8988T (cell line): ENCODE measurements around the gene NEURL4.

Experiments
- DNase-seq: peaks from one replicate; pipeline ENCODE4 v3.0.0; 2011

The NEURL4 gene

DNA sequence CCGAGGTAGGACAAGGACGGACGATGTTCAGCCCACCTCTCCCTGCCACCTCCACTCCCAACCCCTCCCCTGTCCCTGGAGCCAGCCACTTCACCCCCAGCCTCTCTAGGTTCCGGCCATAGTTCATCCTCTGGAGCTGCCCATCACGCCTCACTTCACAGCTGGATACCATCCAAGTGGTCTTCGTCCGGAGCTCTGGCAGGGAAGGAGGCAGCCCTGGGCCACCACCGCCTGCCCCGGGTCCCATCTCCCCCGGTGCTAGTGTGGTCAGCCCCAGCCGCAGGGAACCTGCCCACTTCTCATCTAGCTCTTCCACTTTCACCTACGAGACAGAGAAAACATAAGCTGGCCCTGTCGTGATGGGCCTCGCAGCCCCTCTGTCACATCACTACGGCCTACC is 7.7 kb downstream of the NEURL4 start:
- DNase-seq = no peak

DNA sequence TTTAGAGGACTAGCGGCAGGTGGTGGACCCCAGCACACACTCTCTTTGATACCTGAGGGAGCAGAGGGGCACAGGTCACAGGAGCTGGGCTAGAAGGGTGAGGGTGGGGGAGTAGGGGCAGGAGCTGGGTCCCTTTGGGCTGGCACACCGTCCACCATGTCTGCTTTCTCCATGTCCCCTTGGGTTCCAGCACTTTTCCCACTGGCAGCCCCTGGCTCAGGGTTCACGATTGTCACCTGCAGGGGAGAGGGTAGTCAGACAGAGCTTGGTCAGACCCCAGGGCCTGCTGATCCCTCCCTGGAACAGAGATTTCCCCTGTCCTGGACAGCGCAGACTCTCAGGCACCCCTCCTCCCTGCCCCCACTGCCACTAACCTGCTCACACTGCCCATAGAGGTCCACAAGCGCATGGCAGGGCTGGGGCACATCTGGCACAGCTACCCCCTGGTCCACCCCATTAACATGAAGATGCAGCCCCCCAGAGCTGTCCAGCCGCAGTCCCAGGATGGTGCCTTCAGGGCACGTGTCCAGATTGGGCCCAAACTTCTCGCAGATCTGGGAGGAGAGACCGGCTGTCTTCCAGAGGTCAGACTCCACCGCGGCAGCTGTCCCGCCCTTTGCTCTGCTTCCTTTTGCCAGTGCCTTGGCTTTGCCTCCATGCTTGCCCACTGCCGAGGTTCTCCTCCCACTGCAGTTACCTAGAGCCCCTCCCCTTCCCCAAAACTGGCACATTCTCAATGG is 10.8 kb downstream of the NEURL4 start:
- no peak for DNase-seq

DNA sequence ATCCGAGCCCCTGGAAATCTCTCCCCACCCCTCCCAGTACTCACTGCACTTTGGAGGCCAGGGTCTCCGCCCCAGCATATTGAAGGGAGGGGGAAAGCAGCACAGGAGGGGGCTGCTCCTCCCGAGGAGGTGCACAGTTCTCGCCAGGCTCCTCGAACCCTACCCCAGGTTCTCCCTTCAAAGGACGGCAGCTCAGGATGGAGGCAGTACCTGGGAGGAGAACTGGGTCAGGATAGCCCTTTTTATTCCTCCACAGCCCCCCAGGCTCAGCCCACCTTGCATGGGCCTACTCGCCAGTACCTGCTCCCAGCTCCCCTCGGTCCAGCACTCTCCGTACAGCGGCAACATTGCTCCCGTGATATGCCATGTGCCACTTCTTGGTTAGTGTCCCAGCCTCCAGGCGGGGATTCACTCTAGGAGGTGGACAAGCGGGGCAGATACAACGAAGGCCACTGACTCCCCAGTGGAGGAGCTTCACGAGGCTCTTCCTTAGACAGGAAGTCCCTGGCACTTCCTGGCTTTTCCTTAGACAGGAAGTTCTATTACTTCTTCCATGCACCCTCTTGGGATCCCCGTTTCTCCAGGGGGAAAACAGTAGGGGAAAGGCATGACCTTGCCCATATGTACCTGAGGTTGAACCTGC is 11.9 kb downstream of the NEURL4 start:
- no peak for DNase-seq

DNA sequence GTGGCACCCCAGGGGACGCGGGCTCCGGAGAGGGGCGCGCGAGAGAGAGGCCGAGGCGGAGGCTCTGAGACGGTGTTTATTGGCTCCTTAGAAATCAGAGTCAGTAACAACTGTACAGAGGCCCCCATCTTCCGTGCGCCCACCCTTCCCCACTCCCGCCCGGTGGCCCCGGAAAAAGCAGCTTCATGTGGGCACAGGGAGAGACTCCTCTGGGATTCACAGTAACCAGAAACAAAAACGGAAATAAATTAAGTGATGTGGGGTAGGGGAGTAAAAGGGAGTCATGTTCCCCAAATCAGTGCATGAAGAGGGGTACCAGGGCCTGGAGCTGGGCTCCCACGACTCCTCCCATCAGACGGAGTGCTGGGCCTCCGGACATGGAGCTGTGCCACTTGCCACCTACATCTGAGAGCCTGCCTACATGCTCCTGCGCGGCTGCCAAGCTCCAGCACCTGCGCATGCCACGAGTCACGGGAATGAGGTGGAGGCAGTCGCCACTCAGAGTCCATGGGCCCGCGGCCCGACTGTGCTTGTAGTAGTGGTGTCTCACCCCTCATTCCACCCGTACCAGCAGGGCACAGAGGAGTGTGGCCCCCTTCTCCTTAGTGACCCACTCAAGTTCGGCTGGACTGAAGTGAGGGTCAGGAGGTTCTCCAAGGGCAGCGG is 13.4 kb downstream of the NEURL4 start:
- DNase-seq = no peak

DNA sequence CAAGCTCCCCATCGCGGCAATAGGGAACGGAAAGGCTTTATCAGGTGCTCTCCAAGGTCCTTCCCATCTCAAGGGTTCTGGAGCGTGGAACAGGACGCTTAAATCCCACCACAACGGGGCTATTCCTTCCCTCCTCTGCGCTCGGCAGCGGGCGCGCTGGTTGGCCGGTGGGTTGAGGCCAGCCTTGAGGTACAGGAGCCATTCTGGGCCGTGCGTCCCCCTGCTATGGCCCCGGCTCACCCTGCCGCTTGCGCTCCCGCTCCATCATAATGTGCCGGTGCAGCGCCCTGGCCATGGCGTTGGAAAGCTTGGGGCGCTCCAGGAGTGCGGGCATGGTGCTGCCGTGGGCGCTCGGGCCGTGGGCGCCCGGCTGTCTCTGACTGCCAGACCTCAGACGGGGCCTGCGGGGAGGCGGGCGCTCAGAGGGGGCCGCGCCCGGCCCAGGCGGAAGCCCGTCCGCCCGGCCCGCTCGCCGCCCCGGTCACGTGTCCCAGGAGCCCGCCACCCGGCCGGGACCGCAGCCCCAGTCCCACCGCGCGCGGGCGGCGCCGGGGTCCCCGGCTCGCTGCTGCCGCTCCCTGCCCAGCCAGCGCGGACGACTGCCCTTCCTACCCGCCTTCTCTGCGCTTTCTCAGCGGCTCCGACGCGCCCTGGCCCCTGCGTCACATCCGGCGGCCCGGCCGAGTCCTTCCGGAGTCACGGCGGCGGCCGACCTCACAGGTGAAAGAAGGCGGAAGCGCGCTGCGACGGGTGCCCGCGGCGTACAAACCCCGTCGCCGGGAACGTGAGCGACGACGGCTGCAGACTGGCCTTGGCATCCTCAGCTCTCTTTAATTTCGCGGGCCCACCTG is 14.2 kb downstream of the NEURL4 start, which contains the start of gene GPS2:
Gene GPS2, minus strand, starts transcription at position 642 of the 851 bp plus-strand sequence. Its CDS starts 308 bp downstream, at position 334.
- DNase-seq = peak; percentile 84

DNA sequence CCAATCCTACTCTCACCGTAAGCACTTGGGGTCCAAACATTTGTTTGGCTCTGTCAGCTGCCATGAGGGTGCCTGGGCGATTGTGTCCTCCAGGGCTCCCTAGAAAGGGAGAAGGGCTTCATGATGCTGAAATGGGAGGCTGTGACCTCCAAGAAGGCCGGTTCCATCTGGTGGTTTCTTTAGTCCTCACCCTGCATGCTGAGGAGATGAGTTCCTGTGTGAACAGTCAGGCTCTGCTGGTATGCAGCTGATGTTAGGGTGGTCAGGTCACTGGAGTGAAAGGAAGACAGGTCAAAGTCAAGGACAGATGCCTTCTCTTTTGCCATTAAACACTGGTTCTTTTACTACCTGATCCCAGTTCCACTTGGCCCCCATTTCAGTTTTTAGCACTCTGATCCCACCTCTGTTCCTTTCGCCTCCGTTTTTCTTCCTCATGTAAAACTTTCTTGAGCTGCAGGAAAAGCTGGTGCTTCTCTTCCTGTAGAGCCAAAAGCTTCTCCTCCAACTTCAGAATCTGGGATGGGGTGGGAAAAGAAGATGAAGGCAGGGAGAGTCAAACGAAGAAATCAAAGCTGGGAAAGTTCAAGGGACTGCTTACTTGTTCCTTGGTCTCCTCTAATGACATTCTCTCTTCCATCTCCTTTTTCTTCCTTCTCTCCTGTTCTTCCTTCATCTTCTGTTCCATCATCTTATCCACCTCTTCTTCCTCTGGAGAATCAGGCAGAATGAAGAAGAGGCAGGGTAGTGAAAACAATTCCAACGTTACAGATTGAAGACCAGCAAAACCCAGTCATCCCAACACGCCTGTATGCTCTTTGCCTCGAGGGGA is 15.0 kb downstream of the NEURL4 start:
- no peak for DNase-seq

DNA sequence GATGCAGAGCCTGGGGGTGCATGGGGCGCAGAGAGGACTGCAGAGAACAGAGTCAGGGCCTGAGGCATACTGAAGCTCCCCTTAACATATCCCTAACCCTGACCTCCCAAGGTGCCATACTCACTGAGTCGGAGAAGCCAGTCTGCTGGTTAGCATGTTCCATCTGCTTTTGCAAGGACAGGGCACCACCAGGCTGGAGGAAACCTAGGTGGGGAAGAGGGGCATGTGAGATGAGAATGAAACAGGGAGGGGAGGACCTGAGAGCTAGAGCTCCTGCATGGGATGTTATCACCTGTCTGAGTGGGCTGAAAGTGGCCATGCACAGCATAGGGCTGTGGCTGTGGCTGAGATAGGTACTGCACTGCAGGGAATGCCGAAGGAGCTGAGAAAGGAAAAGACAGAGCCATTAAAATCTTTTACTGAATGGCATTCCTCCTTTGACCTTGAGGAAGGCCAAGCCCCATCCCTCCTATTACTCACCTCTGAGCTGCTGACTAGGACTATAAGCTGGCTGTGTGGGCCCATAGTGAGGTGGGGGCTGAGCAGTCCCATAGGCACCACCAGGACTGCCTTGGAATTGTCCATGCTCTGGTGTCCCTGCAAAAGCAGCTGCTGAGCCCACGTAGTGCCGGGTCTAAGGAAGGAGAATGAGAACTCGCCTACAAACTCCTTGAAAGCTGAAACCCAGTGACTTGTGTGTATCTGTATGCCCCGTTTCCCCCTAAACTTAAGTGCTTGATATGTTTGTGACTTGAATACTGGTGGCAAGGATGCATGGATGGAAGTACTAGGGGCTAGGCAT is 15.8 kb downstream of the NEURL4 start:
- no peak for DNase-seq

DNA sequence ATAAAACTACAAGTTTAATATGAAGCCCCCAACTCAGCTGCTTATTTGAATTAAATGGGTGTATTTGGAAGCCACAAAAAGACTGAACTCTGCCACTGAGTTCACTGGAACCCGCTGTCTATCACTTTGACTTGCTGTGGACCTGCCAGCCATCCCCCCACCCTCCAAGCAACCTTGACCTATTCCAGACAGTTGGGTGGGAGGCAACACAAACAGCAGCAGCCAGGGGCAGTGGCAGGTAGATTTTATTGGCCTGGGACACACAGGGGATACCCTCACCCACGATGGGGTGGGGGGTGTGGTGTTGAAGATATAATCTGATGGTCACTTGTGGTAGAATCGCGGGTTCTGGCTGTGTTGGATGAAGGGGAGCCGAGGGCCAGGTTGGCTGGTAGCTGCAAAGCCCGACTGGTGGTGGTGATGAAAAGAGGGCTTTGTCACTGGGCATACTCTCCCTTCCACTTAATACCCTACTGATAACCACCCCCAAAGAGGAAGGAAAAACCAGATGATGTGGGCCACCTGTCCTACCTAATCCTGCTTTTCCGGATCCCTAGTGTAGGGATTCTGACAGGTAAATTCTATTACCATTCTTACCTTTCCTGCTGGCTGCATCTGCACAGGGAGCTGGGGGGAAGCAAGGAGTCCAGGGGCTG is 16.6 kb downstream of the NEURL4 start:
- no peak for DNase-seq

DNA sequence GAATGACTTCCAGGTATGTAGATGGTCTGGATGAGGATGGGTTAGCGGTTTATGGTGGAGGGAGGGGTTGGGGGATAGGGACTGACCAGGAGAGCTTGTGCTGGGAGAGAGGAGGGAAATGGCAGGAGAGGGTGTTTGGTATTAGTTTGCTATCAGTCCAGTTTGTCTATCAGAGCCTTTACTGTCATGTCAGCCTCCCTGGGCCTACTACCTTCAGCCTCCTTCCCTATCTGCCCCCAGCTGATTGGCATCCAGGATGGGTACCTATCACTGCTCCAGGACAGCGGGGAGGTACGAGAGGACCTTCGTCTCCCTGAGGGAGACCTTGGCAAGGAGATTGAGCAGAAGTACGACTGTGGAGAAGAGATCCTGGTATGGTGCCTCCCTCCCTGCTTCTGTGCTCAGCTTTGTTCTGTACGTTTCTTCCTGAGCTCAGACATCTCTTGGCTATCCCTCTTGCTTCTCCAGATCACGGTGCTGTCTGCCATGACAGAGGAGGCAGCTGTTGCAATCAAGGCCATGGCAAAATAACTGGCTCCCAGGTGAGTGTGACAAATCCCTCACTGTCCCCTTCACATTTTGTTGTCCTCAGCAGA is 17.9 kb downstream of the NEURL4 start:
- no peak for DNase-seq

DNA sequence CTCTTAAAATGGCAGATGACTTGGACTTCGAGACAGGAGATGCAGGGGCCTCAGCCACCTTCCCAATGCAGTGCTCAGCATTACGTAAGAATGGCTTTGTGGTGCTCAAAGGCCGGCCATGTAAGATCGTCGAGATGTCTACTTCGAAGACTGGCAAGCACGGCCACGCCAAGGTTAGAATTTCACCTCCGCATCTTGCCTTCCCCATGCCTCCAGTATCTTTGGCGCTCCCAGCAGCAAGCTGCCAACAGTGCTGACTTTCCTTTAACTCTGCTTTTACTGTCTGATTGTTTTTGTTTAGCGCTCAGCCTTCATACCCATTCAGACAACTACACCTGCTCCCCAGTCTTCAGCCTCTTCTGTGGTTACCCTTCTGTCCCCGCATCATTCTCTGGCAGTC is 19.5 kb downstream of the NEURL4 start:
- DNase-seq = no peak

DNA sequence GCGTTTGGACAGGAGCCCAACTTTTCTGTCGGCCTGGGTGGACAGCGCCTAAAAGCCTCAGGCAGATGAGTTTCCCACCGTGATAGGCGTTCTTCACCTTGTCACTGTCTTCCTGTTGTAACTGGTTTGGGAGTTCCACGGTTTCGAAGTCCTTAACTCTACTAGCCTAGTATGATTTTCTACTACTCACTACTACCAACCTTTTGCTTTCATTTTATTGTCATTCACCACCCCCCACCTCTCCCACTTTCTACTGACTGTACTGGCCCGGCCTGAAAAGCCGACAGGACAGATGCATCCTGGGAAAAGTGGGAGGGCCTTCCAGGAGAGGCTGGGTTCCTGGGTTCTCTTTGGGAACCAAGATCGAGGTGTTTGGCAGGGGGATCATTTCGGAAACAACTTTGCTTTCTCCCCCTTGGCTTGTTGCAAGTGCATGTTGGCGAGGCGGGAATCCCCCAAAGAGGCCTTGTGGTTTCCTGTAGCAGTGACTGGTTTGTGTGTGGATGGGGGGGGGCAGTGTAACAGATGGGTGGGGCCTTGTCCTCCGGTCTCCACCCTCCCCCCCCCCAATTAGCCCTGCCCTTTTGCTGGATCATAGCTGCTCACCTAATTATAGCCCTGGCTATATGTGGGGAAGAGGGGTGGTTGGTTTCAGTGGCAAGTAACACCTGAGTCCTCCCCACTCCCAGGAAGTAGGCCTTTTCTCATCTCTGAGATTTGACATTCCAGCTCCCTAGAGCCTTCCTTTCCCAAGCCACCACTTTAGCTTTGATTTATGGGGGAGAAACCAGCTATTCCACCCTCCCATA is 20.3 kb downstream of the NEURL4 start:
- DNase-seq = peak; percentile 60

DNA sequence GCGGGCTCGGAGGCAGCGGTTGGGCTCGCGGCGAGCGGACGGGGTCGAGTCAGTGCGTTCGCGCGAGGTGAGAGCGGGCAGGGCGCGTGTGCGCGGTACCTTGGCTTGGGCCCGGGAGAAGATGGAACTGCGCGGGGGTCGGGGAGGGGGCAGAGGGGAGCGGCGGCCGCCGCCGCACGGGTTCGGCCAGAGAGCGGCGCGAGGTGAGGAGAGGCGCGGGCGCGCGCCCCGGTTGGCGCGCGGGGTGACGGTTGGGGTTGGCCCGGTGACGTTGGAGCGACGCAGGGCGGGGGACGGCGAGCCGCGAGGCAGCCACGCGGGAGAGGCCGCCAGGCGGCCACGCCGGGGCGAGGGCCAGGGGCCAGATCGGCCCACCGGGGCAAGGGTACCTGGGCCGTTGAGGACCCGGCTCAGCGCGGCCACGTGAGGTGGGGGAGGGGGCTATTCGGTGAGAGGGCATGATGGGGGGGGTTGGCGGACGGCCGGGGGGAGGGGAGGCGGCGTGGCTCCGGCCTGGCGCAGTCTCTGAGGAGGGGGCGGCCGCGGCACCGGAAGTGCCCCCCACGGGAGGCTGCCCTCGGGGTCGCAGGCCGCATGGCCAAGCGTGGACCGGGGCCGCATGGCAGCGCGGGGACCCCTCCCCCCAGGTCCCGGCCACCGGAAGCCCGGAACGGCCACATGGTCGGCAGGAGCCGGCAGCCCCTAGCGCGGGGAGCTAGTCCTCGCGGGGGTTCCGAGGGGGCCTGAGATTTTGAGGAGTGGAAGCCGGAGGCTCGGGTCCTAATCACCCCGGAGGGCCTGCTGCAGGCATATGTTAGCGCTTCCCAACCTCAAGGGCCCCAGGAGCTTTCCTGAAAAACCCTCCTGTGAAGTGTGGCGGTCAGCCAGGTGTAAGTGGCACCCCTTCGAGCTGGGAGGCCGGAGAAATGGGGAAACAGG is 21.2 kb downstream of the NEURL4 start:
- no peak for DNase-seq

DNA sequence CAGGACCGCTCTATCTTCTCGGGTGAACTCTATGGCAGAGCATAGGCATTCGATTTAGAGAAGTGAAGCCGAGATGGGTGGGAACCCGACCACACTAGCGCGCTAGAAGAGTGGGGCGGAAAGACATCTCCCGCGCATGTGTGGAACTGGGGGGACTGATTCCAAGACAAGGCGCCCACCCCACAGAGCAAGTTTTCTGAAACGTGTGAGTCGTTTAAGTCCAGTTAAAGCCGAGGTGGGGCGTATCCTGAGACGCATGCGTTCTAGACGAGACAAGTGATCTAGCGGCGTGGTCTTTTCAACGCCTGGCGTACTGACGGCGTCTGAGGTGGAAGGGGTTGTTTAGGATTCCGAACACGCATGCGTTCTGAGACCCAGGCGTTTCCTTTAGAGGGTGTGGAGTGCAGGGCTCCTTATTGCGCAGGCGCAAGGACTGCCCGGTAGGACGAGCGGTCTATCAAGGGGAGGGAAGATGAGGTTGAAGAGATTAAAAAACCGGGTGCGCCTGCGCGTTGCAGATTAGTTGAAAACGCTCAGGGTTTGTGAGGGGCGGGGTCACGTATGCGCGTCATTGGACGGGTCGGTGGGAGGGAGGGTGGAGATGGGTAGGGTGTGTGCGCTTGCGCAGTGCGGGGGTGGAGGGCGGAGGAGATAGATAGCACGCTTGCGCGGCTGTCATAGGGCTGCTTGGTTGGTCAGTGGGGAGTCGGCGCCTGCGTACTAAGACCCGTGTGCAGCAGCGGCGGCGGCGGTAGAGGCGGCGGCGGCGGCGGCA is 22.0 kb downstream of the NEURL4 start, which contains the start of gene EIF5A:
Gene EIF5A, plus strand, starts transcription at position 718 of the 775 bp plus-strand sequence. CDS start 2,008 bp downstream, outside the sequence.
- DNase-seq = peak; percentile 92

DNA sequence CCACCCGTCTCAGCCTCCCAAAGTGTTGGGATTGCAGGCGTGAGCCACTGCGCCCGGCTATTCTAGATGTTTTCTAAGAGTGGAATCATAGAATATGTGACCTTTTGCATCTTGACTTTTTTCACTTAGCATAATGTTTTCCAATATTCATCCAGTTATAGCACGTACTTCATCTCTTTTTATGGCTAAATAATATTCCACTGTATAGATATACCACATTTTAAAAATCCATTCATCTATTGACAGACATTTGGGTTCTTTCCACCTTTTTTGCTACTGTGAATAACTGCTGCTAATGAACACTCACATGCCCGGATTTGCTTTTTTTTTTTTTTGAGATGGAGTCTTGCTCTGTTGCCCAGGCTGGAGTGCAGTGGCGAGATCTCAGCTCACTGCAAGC is 25.0 kb downstream of the NEURL4 start:
- DNase-seq = no peak

DNA sequence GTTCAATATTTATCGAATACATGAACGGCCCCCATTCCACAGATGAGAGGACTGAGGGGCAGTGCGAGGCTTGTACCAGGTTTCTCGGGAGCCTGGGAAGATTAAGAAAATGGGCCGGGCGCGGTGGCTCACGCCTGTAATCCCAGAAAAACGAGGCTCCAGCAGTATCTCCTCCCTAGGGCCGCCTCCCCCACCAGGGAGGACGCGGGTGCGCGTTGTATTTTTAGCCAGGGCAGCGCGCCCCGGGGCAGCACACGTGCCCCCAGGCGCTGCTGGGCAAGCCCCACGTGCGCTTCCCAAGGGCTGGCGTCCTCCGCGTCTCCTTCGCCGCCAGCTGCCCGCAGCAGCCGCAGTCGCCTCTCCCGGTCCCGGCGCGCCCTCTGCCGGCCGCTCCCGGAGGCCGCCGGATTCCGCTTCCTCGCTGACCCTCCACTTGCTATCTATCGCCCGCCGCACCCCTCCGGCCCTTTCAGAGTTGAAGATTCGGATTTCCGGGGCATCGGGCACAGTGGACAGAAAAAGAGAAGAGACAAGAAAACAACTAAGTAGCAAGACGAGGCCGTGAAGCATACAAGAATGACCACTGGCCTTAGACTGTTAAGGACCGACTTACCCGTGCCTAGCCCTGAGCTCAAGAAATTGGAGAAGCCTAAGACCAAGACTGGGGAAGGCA is 32.8 kb downstream of the NEURL4 start:
- DNase-seq = peak; percentile 89
